ENCODE data around the gene LBHD2.

LBHD2 gene

GRCh38 chr14:103122585-103122946, 38.6 kb downstream of the LBHD2 start:
- DNase-seq, result no peak

GRCh38 chr14:103122947-103123633, 39.1 kb downstream of the LBHD2 start, which contains the start of gene TNFAIP2:
TNFAIP2 (plus strand) TSS chr14:103123461; CDS start chr14:103126458, 2,997 bp downstream.
- DNase-seq, result peak; percentile 79

- DNase-seq, result no peak
These were observed 39.9 kb downstream of the LBHD2 start for GRCh38 chr14:103123634-103124500.

- no peak for DNase-seq
These were observed 40.5 kb downstream of the LBHD2 start for GRCh38 chr14:103124501-103125001.

- no peak for DNase-seq
These were observed 41.4 kb downstream of the LBHD2 start for GRCh38 chr14:103125098-103126070.

- DNase-seq, result peak; percentile 38
These were observed 42.3 kb downstream of the LBHD2 start for GRCh38 chr14:103126088-103126872.

GRCh38 chr14:103126873-103127304, 42.9 kb downstream of the LBHD2 start:
- DNase-seq, result peak; percentile 75

GRCh38 chr14:103127356-103127755, 43.3 kb downstream of the LBHD2 start:
- no peak for DNase-seq

- DNase-seq, result no peak
These were observed 44.0 kb downstream of the LBHD2 start for GRCh38 chr14:103127861-103128598.

GRCh38 chr14:103128631-103129300, 44.8 kb downstream of the LBHD2 start:
- no peak for DNase-seq

- no peak for DNase-seq
These were observed 45.4 kb downstream of the LBHD2 start for GRCh38 chr14:103129301-103130016.

GRCh38 chr14:103130017-103130764, 46.2 kb downstream of the LBHD2 start:
- DNase-seq, result no peak

- peak; percentile 65 for DNase-seq
These were observed 47.0 kb downstream of the LBHD2 start for GRCh38 chr14:103130965-103131364.

- peak; percentile 41 for DNase-seq
These were observed 47.6 kb downstream of the LBHD2 start for GRCh38 chr14:103131580-103131979.

GRCh38 chr14:103132381-103133209, 48.6 kb downstream of the LBHD2 start:
- DNase-seq, result no peak

- no peak for DNase-seq
These were observed 49.5 kb downstream of the LBHD2 start for GRCh38 chr14:103133210-103134140.

- no peak for DNase-seq
These were observed 50.4 kb downstream of the LBHD2 start for GRCh38 chr14:103134405-103134804.
